Daoy (cell line): ENCODE data around the gene RPS5. TPM values are rescaled to one million over a fixed set of nuclear protein-coding genes. Genes with fewer than 3 reads are reported as not detected.
A peak's percentile ranks its signal among the peaks of the same experiment; 100 is the strongest.
"Not testable (repeated sequence)": the region's sequence is repeated elsewhere in the genome, so short reads cannot be mapped to it uniquely, and the experiment has no call there.

ENCODE experiments used
- DNase-seq: peaks from one replicate; pipeline ENCODE4 v3.0.0-alpha.2; 2015; ENCODE audit warnings: low read depth
- total RNA-seq: library from RNA; depleted of rRNA; stranded (reverse); fragments of >200 nt; shearing (Covaris generic); gene quantifications from 2 replicates; pipeline ENCODE4 v1.2.3, GENCODE V29; 2014; rRNA removed

RPS5 gene
- total RNA-seq, 1 experiment from 2014 or later, result 5,016 TPM

DNA sequence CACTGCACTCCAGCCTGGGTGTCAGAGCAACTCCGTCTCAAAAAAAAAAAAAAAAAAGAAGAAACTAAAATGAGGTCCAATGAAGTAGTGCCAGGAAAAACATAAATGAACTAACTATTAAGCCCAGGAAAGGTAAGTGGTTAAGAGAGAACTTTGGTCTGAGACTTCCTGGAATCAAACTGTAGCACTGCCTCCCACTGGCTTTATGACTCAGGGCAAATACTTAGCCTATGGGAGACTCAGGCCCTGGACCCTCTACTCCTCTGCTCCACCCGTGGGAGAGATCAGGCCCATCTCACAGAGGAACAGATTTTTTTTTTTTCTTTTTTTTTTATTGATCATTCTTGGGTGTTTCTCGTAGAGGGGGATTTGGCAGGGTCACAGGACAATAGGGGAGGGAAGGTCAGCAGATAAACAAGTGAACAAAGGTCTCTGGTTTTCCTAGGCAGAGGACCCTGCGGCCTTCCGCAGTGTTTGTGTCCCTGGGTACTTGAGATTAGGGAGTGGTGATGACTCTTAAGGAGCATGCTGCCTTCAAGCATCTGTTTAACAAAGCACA lies 16.9 kb downstream of the RPS5 start:
- not testable (repeated sequence) for DNase-seq

DNA sequence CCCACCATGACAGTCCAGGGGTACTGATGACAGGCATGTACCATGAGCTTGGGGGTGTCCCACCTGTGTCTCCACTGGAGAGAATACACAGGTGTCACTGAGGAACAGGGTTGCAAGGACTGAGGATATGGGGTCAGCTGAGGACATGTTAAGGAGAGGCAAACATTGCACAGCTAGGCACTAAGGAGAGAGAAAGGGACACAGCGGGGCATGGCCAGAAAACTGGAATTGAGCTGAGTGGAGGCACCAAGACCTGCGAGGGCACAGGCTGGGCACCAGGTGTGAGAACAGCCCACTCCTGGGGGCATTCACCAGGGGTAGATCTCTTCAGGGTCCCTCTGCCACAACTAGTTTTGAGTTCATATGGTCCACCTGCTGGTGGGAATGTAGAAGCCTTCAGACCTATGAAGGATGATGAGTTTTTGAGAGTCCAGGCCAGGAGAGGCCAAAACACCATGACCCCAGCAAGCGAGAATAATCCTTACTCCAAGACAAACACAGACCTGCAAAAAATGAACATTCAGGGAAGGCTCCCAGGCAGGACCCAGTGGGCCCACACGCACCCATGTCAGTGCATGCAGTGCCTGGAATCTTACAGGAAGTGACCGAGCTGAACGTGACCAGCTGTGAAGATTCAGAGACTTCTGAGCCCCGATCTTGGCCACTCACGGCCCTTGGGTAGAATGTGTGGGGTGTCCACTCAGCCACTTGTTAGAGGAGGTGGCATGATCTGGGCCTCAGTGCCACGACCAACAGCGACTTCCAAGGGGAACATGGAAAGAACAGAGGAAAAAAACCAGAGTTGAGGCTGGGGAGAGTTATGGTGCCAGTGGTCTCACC lies 20.0 kb downstream of the RPS5 start:
- no peak for DNase-seq

GRCh38 chr19:58407658-58408151 lies 20.6 kb downstream of the RPS5 start:
- DNase-seq, result peak; percentile 23

DNA sequence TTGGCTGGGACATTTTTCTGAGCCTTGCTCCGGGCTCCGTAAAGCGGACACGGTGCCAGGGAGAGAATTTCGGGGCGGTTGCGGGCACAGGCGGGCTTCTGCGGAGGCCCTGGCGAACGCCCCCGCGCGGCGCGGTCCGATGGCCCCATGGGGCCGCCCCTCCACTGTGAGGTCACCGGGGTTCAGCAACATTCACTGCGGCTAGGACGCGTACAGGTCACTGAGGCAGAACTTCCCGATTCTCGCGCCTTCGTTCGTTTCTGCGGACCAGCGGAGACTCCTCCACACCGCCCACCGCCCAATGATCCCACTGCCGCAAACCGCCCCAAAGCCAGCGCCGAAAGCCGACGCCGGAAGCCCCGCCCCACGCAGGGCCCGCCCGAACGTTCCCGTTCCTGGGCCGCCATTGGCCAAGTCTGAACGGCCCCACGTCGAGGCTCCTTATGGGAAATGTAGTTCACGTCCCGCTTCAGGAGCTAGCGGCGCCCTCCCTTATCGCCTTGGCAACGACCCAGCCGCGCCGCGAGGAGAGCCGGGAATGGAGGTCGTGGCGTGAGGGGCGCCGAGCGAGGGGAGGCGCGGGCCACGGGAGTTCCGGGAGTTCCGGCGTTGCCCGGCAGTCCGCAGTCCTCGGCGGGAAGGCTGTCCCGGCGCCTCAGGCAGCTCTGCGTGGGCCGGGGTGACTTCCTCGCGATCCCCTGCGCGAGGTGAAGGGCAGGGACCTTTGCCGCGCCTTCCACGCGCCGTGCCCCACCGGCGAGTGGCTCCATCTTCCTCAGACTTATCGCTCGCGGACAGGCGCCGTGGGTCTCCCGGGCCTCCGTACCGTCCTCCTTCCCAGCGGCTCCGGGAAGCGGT lies 21.3 kb downstream of the RPS5 start, which contains the start of gene ZNF584:
Gene ZNF584, plus strand, starts transcription at position 498 of the 858 bp plus-strand sequence. CDS start 499 bp downstream, outside the sequence.
- peak; percentile 97 for DNase-seq

DNA sequence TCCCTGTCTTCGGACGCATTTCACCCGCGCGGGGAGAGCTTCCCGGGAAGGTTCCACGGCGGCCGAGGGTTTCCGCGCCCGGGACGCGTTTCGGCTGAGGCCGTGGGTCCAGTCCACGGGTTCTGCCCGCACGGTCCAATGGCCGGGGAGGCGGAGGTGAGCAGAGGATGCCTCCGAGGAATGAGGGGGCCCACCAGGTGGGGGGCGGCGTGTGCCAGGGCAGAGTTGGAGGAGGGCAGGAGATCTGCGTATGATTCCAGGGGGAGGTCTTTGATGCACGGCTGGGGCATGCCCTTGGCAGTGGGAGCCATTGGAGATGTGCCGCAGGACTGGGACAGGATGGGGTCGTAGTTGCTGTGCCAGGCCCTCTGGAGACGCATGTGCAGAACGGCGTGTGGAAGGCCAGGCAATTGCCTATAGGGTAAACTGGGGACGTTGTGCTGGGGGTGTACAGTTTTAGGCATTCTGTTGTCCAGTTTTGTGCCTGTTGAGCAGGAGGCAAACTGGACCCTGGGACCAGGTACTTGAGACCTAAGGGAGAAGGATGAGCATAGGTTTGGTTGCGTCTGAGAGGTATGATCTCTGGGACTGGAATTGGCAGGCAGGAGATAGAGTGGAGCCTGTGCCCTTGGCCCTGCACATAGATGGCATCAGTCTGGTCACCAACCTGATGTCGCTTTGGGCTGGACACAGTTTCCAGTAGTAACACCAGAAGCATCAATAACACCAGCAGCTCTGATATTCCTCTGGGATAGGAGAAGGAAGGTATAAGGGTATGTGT lies 22.1 kb downstream of the RPS5 start:
- DNase-seq, result peak; percentile 58

DNA sequence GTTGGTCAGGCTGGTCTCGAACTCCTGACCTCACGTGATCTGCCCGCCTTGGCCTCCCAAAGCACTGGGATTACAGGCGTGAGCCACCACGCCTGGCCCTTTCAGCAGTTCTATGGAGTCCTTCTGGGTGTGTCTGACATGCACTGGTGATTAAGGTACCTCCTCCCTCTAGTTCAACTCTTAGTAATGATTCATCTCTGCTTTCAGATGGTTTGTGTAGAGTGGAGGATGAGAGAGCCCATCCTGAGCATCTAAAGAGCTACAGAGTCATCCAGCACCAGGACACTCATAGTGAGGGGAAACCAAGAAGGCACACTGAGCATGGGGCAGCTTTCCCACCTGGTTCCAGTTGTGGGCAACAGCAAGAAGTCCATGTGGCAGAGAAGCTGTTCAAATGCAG lies 29.5 kb downstream of the RPS5 start:
- DNase-seq, result no peak

DNA sequence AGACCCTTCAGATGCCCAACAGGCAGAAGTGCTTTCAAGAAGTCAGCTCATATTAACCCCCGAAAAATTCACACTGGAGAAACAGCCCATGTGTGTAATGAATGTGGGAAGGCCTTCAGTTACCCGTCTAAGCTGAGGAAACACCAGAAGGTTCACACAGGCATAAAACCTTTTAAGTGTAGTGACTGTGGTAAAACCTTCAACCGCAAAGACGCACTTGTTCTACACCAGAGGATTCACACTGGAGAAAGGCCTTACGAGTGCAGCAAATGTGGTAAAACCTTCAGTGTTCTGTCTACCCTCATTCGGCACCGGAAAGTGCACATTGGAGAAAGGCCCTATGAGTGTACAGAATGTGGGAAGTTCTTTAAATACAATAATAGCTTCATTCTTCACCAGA lies 30.0 kb downstream of the RPS5 start:
- no peak for DNase-seq

GRCh38 chr19:58428617-58429016 lies 41.5 kb downstream of the RPS5 start:
- no peak for DNase-seq

- no peak for DNase-seq
Measured at GRCh38 chr19:58429745-58430144, 42.7 kb downstream of the RPS5 start.

- DNase-seq, result no peak
Measured at GRCh38 chr19:58434217-58434616, 47.1 kb downstream of the RPS5 start.

GRCh38 chr19:58439576-58440554 lies 52.8 kb downstream of the RPS5 start, which contains the start of gene ZNF132:
TSS of gene ZNF132 (minus strand) at chr19:58440153. CDS start at chr19:58439821, 332 bp downstream.
- peak; percentile 98 for DNase-seq

DNA sequence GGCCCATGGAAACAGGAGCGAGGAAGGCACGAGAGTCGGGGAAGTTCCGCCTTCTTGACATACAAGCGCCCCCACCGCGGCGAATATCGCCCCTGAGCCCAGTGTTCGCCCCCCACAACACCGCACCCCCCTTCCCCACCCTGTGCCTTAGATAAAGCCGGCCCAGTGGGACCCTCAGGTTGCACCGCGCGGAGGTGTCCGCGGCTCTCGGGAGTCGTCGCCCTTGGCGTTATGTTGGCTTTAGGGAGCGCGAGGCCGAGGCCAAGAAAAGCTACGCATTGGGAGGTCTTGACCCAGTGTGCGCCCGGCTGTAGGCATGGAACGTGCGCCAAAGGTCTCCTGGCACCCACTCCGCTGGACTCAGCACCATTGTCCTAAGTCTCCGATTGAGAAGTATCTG lies 53.5 kb downstream of the RPS5 start:
- DNase-seq, result no peak

DNA sequence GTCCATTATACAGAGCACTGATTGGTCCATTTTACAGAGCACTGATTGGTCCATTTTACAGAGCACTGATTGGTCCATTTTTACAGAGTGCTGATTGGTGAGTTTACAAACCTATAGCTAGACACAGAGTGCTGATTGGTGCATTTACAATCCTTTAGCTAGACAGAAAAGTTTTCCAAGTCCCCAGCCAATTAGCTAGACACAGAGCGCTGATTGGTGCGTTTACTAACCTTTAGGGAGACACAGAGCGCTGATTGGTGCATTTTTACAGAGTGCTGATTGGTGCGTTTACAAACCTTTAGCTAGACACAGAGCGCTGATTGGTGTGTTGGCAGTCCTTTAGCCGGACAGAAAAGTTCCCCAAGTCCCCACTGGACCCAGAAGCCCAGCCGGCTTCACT lies 55.9 kb downstream of the RPS5 start:
- DNase-seq, result not testable (repeated sequence)

Other genes starting within 250 kb of the RPS5 start
- 1.3 and 1.8 TPM in 2 replicates for gene ZNF329, start 236.5 kb upstream of the RPS5 start, total RNA-seq
- 23.9 and 30.7 TPM in 2 replicates for gene ZNF274, start 204.2 kb upstream of the RPS5 start, total RNA-seq
- gene ZNF544, start 158.4 kb upstream of the RPS5 start, total RNA-seq, result 71.7 and 90.7 TPM in 2 replicates
- gene ZNF8, start 108.3 kb upstream of the RPS5 start, total RNA-seq, result 3.1 and 3.5 TPM in 2 replicates
- gene ERVK3-1, start 81.9 kb upstream of the RPS5 start, total RNA-seq, result 125 and 149 TPM in 2 replicates
- gene ZSCAN22, start 60.3 kb upstream of the RPS5 start, total RNA-seq, result 2.1 TPM in 2 replicates
- gene A1BG, start 33.8 kb upstream of the RPS5 start, total RNA-seq, result 28.5 and 38.4 TPM in 2 replicates
- gene ZNF497, start 24.5 kb upstream of the RPS5 start, total RNA-seq, result 1.5 and 2.7 TPM in 2 replicates
- 4.2 and 5.0 TPM in 2 replicates for gene ZNF837, start 6.2 kb upstream of the RPS5 start, total RNA-seq
- not detected in 2 replicates for gene RNF225, start 8.4 kb downstream of the RPS5 start, total RNA-seq
- gene ZNF584, start 21.4 kb downstream of the RPS5 start, total RNA-seq, result 12.1 and 20.5 TPM in 2 replicates
- gene ZNF132, start 52.9 kb downstream of the RPS5 start, total RNA-seq, result 0.95 and 3.0 TPM in 2 replicates
- gene ZNF324B, start 64.4 kb downstream of the RPS5 start, total RNA-seq, result 9.0 and 13.5 TPM in 2 replicates
- 8.5 and 9.9 TPM in 2 replicates for gene ZNF324, start 79.8 kb downstream of the RPS5 start, total RNA-seq
- gene ZNF446, start 89.1 kb downstream of the RPS5 start, total RNA-seq, result 8.3 and 16.4 TPM in 2 replicates
- gene SLC27A5, start 124.7 kb downstream of the RPS5 start, total RNA-seq, result 1.6 and 3.4 TPM in 2 replicates
- gene ZBTB45, start 132.5 kb downstream of the RPS5 start, total RNA-seq, result 4.8 and 4.9 TPM in 2 replicates
- 575 and 591 TPM in 2 replicates for gene TRIM28, start 156.8 kb downstream of the RPS5 start, total RNA-seq
- gene CHMP2A, start 167.8 kb downstream of the RPS5 start, total RNA-seq, result 103 and 127 TPM in 2 replicates
- 123 and 129 TPM in 2 replicates for gene UBE2M, start 171.3 kb downstream of the RPS5 start, total RNA-seq
- gene MZF1, start 186.1 kb downstream of the RPS5 start, total RNA-seq, result 4.6 TPM in 2 replicates